Measurements from ENCODE around the gene ATP6V0C.

DNA sequence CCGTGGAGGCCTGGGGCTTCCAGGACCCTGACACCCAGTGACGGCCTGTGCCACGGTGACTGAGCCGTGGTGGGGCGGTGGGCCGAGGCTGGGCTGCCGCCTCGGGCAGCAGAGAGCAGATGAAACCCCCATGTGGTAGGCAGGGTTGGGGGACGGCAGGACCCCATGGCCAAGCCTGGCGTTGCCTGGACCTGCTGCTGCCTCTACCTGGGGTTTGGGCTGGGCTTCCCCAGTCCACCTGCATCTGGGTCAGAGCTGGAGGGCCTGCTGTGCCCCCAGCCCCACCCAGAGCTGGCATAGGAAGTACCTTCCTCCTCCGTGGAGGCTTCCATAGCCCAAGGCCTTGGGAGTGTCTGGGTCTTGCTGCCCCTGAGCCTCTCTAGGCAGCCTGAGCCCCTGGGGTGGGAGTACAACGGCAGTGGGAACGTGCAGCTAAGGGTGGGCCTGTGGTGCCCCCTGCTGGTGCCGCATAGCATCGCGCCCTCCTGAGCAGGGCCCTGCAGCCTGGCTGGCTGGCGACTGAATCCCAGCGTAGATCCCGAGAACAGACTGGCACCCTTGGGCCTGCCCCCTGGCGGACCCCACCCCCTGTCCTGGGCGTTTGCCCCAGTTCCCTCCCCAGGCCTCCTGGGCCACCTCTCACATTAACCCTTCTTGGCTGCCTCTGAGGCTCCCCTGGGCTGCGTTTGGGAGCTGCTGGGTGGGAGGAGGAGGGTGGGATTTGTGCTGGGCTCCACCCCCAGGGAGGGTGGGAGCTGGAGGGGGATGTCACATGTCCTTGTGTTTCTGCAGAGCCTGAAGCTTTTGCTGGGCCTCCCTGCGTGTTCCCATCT lies 12.6 kb upstream of the ATP6V0C start:
- no peak for TF ChIP-seq EZH2 (IDR thresholded peaks at IDR 0.05; ENCODE audit: insufficient read depth, low read length)
- TF ChIP-seq, protein P1, sequence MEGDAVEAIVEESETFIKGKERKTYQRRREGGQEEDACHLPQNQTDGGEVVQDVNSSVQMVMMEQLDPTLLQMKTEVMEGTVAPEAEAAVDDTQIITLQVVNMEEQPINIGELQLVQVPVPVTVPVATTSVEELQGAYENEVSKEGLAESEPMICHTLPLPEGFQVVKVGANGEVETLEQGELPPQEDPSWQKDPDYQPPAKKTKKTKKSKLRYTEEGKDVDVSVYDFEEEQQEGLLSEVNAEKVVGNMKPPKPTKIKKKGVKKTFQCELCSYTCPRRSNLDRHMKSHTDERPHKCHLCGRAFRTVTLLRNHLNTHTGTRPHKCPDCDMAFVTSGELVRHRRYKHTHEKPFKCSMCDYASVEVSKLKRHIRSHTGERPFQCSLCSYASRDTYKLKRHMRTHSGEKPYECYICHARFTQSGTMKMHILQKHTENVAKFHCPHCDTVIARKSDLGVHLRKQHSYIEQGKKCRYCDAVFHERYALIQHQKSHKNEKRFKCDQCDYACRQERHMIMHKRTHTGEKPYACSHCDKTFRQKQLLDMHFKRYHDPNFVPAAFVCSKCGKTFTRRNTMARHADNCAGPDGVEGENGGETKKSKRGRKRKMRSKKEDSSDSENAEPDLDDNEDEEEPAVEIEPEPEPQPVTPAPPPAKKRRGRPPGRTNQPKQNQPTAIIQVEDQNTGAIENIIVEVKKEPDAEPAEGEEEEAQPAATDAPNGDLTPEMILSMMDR (IDR thresholded peaks at IDR 0.05; ENCODE audit: insufficient read depth, low read depth, low read length) = peak; percentile 80
